GM21737 (cell line): ENCODE measurements around the gene HAAO.

Experiments
- ATAC-seq: cut with Tn5 transposase; IDR thresholded peaks from one replicate; pipeline ENCODE4 v1.9.1; 2021; ENCODE audit warnings: mild to moderate bottlenecking, moderate library complexity; ENCODE audit not compliant: unreplicated experiment

HAAO gene

GRCh38 chr2:42815726-42816125 is 23.3 kb upstream of the HAAO start:
- ATAC-seq = no peak

GRCh38 chr2:42813763-42814162 is 21.4 kb upstream of the HAAO start:
- ATAC-seq = no peak

GRCh38 chr2:42812899-42813479 is 20.6 kb upstream of the HAAO start:
- ATAC-seq = no peak

GRCh38 chr2:42810971-42811811 is 18.8 kb upstream of the HAAO start:
- peak; percentile 7 for ATAC-seq

- peak; percentile 73 for ATAC-seq
These were observed 18.0 kb upstream of the HAAO start for GRCh38 chr2:42810121-42810970.

GRCh38 chr2:42809819-42810120 is 17.4 kb upstream of the HAAO start:
- ATAC-seq = no peak

- no peak for ATAC-seq
These were observed 16.9 kb upstream of the HAAO start for GRCh38 chr2:42809131-42809818.

- no peak for ATAC-seq
These were observed 15.9 kb upstream of the HAAO start for GRCh38 chr2:42808301-42808700.

GRCh38 chr2:42806786-42807185 is 14.4 kb upstream of the HAAO start:
- ATAC-seq = no peak

GRCh38 chr2:42804891-42805290 is 12.5 kb upstream of the HAAO start:
- ATAC-seq = no peak

- no peak for ATAC-seq
These were observed 12.0 kb upstream of the HAAO start for GRCh38 chr2:42804338-42804737.

- no peak for ATAC-seq
These were observed 9.8 kb upstream of the HAAO start for GRCh38 chr2:42802150-42802549.

- ATAC-seq = no peak
These were observed 9.0 kb upstream of the HAAO start for GRCh38 chr2:42801381-42801780.

- ATAC-seq = no peak
These were observed 8.6 kb upstream of the HAAO start for GRCh38 chr2:42800981-42801380.

- no peak for ATAC-seq
These were observed 8.1 kb upstream of the HAAO start for GRCh38 chr2:42800461-42800962.

GRCh38 chr2:42799881-42800280 is 7.5 kb upstream of the HAAO start:
- ATAC-seq = no peak

GRCh38 chr2:42797281-42797680 is 4.9 kb upstream of the HAAO start:
- no peak for ATAC-seq

GRCh38 chr2:42796427-42797248 is 4.3 kb upstream of the HAAO start:
- no peak for ATAC-seq

- ATAC-seq = no peak
These were observed 3.5 kb upstream of the HAAO start for GRCh38 chr2:42795841-42796301.

GRCh38 chr2:42795275-42795674 is 2.9 kb upstream of the HAAO start:
- ATAC-seq = no peak
